HG03378 (cell line): ENCODE measurements around the gene GPD2.

Experiments used
- ATAC-seq: cut with Tn5 transposase; IDR thresholded peaks from one replicate; pipeline ENCODE4 v1.9.1; 2021; ENCODE audit warnings: mild to moderate bottlenecking, moderate library complexity; ENCODE audit not compliant: unreplicated experiment

Gene GPD2

DNA sequence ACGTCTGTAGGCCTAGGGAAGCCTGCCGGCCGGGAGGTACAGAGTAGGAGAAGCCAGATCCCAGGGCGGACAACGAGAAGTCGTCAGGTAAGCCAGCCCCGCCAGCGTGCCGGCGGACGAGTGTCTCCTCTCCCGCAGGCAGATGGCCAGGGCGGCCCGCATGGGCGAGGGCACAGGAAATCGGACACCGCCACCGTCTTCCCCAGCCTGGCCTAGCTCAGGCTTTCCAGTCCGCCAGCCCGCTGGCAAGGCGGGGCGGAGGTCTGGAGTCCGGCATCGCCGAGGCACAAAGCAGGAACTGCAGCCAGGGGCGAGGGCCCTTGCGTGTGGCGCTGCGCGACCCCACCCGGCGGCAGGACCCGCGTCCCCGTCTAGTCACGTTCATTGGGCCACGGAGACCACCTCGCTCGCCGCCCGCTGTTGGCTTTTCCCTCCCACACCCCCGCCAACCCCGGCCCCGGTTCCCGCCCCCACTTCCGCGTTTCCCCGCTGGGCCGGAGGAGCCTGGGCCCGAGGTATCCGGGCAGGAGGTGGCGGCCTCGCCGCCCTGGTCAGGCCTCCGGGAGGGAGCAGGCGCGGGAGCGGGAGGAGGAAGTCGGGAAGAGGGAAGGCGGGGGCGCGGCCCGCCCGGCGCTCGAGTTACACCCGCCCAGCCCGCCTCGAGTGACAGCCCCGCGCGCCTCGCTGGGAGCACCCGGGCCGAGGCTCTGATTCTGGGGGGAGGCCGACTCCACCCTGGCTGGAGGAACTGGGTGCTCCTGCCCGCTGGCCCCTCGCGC, at the start of gene GPD2:
Gene GPD2 (plus strand): TSS at position 662 of the 779 bp plus-strand sequence. CDS start 39,727 bp downstream, outside the sequence.
- peak; percentile 42 for ATAC-seq

DNA sequence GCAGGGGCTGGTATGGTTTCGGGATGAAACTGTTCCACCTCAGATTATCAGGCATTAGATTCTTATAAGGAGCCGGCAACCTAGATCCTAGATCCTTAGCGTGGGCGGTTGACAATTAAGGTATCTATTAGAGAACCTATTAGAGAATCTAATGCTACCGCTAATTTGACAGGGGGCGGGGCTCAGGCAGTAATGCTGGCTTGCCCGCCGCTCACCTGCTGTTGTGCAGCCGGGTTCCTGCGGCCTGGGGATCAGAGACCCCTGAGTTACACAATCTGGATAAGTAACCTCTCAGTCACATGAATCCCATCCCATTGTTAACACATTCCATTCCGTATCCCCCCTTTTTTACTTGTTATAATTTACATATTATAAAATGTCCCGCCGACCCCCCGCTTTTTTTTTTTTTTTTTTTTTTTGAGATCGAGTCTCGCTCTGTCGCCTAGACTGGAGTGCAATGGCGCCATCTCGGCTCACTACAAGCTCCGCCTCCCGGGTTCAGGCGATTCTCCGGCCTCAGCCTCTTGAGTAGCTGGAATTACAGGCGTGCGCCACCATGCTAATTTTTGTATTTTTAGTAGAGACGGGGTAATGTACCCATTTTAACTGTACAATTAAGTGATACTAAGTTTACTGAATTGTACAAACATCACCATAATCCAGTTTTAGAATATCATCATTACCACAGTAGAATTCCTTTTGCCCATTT, 42.0 kb upstream of the GPD2 start:
- ATAC-seq: no peak

DNA sequence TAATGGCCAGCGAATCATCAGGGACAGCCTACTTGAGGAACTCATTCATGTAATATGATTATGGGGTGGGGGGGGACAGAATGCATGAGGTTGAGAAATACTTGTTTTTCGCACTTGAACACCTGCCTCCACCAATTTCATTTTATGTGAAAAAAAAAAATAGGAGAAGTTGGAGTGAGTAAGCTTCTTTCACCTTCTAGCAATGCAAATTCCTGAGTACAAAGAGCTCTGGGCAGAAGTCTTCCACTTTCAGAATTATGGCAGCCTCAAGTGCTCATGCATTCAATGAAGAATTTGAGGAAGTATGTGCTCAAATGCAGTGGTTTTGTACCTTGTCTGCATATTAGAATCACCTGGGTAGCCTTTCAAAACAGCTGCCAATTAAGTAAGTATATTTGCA, 40.1 kb upstream of the GPD2 start:
- ATAC-seq: peak; percentile 47

DNA sequence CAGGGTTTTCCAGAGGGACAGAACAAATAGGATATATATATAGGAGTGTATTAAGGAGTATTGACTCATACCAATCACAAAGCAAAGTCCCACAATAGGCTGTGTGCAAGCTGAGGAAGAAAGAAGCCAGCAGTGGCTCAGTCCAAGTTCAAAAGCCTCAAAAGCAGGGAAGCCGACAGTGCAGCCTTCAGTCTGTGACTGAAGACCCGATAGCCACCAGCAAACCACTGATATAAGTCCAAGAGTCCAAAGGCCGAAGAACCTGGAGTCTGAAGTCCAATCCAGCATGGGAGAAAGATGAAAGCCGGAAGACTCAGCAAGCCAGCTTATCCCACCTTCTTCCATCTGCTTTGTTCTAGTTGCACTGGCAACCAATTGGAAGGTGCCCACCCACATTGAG, 39.0 kb upstream of the GPD2 start:
- ATAC-seq: no peak

DNA sequence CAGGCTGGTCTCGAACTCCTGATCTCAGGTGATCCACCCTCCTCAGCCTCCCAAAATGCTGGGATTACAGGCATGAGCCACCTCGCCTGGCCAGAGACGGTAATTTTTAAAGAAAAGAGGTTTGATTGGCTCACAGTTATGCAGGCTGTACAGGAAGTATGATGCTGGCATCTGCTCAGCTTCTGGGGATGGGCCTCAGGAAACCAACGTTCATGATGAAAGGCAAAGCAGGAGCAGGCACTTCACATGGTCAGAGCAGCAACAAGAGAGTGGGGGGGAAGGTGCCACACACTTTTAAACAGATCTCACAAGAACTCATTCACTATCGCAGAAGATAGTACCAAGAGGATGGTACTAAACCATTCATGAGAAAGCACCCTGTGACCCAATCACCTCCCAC, 38.0 kb upstream of the GPD2 start:
- no peak for ATAC-seq

DNA sequence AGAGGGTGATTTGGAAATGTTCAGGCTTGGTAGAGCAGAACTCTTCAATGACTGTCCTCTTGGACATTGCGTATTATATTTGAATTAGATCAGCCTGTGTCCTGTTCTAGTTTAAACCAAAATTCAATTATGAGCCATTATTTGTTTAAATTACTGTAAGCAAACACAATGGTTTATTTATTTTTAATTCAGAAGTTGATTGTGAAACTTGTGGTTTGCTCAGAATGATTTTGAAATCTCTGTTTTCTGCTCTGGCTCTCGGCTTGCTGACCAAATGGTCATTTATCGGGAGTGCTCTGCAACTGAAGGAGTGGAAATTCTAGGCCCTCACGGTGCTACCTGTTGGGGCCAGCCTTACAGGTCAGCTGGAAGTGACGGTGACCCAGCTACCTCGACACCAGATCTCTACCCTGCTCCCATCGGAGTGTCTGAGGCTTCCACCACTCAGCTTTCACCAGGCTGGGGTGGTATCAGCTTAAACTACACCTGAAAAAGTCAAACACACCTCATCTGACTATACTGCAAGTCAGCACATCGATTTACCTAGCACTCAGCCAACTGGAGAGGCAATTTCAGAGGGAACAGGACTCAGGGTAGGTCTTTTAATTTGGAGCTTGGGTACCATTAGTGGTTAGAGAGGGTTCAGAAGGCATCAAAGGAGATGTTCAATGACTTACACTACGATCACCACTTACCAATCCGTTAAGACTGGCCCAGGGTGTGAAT, 36.8 kb upstream of the GPD2 start:
- ATAC-seq: no peak

DNA sequence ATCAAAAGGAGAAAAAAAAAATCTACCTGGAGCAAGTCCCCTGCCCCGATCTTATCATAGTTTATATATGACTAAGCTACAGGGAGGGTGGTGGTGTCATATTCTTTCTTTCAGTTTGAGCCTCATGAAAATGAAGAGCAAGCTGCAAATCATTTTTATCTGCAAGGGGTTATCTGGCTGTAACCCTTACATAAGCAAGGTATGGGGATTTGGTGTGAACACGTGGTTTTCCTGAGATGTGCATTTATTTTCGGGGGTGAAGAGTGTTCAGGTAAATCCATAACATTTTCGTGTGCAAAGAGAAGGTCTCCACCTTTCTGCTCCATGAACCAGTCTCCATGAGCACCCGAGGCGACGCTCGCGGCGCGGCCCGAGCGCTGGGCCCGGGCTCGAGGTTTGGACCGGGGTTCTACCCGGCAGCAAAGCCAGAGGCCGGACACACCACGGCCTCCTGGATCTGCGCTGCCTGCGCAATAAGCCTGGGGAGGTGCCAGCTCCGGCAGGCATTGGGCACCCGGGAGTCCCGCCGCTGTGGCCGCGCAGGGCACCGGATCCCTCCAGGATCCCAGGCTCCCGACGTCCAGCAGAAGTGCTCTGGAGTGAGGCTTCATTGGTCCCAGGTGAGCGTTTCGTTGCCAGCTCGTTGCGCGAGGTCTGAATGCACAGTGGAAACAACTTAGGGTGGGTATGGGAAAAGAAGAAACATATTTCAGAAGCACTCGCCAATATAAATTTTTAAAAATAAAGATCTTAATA, 36.1 kb upstream of the GPD2 start:
- ATAC-seq: peak; percentile 24

DNA sequence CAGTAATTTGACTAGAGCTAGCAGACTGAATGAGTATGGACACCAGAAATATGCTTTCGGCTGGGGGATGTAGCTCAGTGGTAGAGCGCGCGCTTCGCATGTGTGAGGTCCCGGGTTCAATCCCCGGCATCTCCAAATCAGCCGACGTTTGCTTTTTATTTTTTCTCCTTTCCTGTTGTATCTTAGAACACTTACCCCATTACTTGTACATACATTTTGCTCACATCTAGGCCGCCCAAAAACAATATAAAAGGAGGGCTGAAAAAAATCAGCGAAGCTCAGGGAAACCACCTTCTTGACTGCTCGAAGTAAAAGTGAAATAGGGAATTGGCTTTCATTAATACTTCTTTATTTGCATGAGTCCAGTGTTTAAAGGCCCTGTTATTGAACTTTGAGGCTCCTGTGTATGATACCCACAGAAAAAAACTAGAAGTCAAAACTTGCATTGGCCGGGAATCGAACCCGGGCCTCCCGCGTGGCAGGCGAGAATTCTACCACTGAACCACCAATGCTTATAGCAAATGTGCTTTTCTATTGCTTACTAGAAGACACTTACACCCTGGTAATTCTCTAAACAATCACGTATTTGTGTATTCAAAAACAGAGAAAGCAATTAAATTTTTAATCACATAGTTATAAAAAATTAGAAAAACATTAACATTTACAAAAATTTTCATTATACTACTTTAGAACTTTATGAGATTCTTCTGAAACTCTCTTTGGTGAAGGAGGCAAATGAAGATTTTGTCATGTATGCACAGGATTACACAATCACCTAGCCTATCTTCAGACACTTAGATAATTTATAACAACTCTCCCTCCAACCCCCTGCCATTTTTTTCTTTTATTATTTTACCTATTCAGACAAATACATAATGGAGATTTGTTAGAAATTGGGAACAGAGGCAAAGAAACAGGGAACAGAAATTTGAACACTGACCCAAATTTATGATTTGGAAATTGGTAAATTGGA, 35.2 kb upstream of the GPD2 start:
- peak; percentile 78 for ATAC-seq

DNA sequence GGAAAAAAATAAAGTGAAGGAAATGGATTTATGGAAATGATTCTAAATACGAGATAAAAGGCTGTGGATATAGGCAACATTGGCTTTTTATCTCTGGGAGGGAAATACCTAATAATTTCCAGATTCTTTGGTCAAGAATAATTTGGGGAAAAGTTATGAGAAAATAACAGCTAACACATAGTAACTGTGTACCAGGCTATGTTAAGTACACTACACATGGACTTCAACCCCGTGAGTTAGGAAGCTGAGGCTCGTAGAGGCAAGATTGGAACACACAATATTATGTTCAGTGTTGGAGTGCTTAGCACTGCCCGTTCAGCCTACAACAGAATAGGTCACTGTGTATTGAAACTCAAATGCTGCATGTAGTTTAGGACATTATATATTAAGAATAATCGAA, 34.3 kb upstream of the GPD2 start:
- no peak for ATAC-seq

DNA sequence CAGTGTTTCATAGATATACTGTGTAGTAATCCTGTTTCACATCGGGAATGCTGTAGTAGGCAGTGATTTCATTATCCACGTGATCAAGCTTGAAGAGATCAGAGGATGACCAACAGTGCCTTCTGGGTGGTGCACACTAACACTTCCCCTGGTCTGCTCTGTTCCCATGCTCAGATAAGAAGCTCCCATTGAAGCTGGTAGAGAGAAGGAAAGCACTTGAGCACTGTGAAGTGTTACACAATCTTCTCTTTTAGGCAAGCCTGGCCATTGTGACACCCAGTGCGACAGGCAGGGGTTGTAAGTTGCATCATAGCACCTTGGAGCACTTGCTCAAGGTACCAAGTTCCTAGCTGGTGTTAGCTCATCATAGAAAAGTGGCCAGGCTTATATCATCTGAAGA, 30.6 kb upstream of the GPD2 start:
- no peak for ATAC-seq

DNA sequence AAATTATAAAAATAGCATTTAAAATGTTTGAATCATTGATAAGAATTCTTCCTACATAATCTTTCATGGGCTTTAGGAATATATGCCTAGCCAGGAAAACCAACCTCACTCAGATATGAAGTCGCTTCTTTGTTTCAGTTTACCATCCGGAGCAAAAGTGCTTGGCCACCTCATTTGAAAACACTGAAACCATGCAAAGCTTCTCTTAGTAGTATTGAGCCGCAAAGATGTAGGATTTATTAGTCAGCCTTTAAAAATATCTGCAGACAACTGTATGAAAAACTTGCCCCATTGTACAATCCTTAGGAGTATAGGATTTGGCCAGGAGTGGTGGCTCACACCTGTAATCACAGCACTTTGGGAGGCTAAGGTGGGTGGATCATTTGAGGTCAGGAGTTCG, 24.3 kb upstream of the GPD2 start:
- no peak for ATAC-seq

DNA sequence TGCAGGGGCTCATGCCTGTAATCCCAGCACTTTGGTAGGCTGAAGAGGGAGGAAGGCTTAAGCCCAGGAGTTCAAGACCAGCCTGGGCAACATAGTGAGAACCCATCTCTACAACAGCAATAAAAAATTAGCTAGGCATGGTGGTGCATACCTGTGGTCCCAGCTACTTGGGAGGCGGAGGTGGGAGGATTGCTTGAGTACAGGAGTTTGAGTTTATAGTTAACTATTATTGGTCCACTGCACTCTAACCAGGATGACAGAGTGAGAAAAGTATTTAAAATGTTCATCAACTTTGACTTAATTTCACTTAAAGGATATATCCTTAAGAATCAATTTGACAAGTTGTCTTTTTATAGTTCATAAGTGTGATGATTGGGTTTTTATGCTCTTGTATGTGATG, 14.3 kb upstream of the GPD2 start:
- ATAC-seq: no peak

DNA sequence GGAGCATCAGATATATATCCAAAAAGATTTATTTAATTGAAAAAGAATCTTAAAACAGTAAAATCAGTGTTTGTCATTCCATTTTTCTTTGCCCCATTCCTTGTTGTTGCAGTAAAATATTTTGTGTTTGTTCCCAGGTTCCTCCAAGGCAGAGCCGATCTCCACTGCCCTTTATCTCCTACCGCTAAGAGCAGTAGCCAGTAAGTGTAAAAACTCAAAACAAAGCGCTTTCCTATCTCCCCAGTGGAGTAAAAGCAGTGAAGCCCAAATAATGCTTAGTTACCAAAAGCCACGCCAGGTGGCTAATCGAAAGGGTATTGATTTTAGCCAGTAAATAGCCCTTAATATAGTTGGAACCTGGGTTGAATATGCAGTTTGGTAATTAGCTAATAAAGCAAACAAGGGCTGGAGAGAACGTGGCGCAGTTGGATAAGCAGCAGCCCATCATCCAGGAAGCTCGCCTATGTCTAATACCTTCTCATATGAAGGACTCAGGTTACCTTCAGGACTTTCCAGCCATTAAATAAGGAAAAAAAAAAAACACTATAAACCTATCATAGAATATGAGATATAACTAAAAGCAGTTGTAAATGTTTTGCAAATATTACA, 12.4 kb upstream of the GPD2 start:
- no peak for ATAC-seq

DNA sequence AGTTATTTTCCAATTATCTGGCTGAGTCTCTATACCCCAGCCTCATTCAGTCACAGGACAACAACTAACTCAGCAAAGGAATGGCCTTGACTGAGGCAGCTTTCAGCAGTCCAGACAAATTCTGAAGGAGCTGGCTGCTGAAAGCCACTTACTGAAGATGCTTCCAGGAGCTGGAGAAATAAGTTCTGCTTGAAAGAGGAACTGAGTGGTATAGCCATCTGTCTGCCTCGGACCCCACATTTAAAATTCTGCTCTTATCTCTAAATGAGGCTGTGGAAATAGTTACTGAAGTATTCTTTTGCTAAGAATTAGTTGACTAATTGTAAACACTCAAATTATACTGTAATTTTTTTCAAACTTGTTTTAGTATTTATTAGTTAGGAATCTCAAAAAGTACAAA, 9.1 kb upstream of the GPD2 start:
- no peak for ATAC-seq

DNA sequence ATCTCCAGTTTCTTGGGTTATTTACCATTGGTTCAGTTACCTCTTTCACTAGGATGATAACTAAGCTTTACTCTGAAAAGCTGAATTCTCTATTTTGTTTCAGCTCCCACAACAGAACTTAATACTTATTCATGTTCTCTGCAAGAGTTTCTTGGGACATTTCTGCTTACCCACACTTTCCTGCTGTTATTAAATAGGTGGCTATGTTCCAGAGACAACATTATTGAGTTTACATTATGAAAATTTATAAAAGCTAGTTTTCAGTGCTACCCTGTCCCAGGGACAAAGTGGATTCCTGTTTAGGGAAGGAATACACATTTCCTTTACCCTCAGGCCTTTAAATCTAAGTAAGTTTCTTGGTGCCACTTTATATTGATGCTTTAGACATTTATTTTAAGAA, 7.0 kb upstream of the GPD2 start:
- ATAC-seq: no peak

DNA sequence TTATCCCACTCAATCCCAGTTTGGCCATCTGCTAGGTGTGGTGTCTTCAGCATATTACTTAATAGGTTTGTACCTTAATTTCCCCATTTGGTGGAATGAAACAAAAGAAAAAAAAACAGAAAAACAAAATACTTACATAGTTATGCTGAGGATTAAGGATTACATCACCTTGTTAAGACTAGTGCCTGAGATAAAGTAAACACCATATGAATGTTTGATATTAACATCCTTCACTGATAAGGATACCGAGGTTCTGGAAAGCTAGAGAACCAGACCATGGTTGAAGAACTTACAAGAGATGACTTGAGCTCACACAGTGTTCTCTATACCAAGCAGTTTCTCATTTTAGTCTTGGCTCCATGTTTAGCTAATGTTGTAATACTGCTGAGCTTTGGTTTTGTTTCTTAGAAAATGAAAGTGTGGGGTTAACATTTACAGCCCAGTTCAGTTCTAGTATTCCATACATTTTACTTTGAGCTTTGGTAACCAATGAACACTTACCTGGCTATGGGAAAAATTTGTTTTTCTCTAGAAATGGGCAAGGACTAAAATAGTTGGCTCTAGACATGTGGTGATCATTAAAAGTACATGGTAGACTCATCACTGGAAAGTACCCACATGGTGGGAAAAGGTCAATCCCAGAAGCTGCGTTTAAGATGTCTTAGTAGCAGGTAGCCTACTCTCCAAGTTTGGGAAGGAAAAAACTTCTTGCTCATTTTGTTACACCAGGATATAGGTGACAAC, 5.8 kb upstream of the GPD2 start:
- peak; percentile 28 for ATAC-seq

DNA sequence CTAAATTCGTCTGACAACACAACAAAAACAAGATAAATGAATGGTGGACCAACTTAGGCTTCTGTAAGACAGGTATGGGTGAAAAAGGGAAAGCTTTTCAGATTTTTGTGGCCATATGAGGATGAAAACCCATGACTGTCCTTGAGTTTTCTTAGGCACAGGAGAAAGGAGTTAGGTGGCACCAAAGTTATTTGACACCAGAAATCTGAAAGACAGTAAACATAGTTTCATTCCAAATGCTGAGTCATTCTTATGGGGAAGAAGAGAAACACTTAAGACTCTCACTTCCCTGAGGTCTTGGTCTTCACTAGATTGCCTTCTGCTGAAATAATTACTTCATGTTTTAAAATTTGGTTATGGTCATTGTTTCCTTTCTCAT, 5.2 kb upstream of the GPD2 start:
- ATAC-seq: peak; percentile 79

DNA sequence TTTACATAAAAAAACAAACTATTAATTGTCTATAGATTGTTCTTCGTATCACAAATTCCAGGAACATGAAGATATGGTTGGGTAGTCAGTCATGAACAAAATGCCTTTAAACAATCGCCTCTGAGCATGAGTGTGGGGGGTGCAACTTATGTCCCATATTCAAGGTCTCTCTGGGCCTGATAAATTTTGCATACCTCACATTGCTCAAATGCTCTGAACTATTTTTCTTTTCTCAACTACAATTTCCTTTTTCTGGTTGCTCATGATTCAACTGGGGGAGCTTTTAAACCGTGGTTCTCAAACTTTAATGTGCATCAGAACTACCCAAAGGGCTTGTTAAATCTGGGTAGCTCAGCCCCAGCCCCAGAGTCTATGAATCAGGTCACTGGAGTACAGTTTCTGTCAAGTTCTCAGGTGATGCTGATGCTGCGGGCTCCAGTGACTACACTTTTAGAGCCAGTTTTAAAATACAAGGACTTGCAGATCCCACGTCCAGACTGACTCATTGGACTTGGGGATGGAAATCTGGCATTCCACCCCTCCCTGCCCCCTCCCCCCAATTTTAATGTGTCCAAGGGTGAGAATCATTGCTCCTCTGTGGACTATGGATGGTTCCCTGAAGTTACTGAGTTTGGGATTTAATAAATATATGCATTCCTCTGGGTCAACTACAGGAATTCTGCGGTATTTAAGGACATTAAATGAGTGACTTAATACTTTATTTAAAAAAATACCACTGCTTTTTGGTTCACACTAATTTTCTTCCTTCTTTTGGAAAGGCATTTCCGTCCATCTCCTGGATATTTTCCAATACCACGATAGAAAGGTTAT, 1.5 kb upstream of the GPD2 start:
- no peak for ATAC-seq
